HG03575 (cell line): Measurements from ENCODE around the gene CACNB4.
"Not testable (repeated sequence)": the region's sequence is repeated elsewhere in the genome, so short reads cannot be mapped to it uniquely, and the experiment has no call there.

ENCODE experiments used
- ATAC-seq: cut with Tn5 transposase; IDR thresholded peaks from one replicate; pipeline ENCODE4 v1.9.1; 2021; ENCODE audit not compliant: unreplicated experiment, insufficient number of reproducible peaks, low FRiP score; ENCODE audit errors: extremely low read depth

Gene CACNB4

GRCh38 chr2:151967829-151968722, 130.8 kb downstream of the CACNB4 start:
- ATAC-seq, result no peak

- ATAC-seq, result no peak
Observed at GRCh38 chr2:151965884-151966283, 133.0 kb downstream of the CACNB4 start.

GRCh38 chr2:151961558-151961957, 137.3 kb downstream of the CACNB4 start:
- ATAC-seq, result no peak

GRCh38 chr2:151959238-151959637, 139.6 kb downstream of the CACNB4 start:
- ATAC-seq, result no peak

GRCh38 chr2:151953467-151953866, 145.4 kb downstream of the CACNB4 start:
- ATAC-seq, result no peak

GRCh38 chr2:151952691-151953456, 146.0 kb downstream of the CACNB4 start:
- no peak for ATAC-seq

- no peak for ATAC-seq
Observed at GRCh38 chr2:151947813-151948165, 151.1 kb downstream of the CACNB4 start.

- ATAC-seq, result no peak
Observed at GRCh38 chr2:151946899-151947812, 151.7 kb downstream of the CACNB4 start.

GRCh38 chr2:151946250-151946884, 152.5 kb downstream of the CACNB4 start:
- no peak for ATAC-seq

GRCh38 chr2:151945602-151946001, 153.2 kb downstream of the CACNB4 start:
- no peak for ATAC-seq

GRCh38 chr2:151945186-151945585, 153.7 kb downstream of the CACNB4 start:
- ATAC-seq, result no peak

GRCh38 chr2:151943461-151943860, 155.4 kb downstream of the CACNB4 start:
- no peak for ATAC-seq

- ATAC-seq, result not testable (repeated sequence)
Observed at GRCh38 chr2:151942540-151943205, 156.2 kb downstream of the CACNB4 start.

- no peak for ATAC-seq
Observed at GRCh38 chr2:151937966-151938365, 160.9 kb downstream of the CACNB4 start.

GRCh38 chr2:151936626-151937025, 162.2 kb downstream of the CACNB4 start:
- ATAC-seq, result no peak

GRCh38 chr2:151933266-151933804, 165.5 kb downstream of the CACNB4 start:
- ATAC-seq, result no peak

- no peak for ATAC-seq
Observed at GRCh38 chr2:151931756-151932155, 167.1 kb downstream of the CACNB4 start.

GRCh38 chr2:151931030-151931611, 167.7 kb downstream of the CACNB4 start:
- ATAC-seq, result no peak
